Measurements from ENCODE around the gene ATR. TPM values are rescaled to one million over a fixed set of nuclear protein-coding genes. Genes with fewer than 3 reads are reported as not detected.

The ATR gene
- total RNA-seq = 15.2 to 27.2 TPM (median 16.7 TPM) in 3 replicates
- long read RNA-seq, full-length matches to known transcripts = 1 of 2 reads
- long read RNA-seq, partial matches to known transcripts = 1 of 2 reads
- long read RNA-seq, other reads (novel, unspliced or antisense) = 0 of 2 reads

DNA sequence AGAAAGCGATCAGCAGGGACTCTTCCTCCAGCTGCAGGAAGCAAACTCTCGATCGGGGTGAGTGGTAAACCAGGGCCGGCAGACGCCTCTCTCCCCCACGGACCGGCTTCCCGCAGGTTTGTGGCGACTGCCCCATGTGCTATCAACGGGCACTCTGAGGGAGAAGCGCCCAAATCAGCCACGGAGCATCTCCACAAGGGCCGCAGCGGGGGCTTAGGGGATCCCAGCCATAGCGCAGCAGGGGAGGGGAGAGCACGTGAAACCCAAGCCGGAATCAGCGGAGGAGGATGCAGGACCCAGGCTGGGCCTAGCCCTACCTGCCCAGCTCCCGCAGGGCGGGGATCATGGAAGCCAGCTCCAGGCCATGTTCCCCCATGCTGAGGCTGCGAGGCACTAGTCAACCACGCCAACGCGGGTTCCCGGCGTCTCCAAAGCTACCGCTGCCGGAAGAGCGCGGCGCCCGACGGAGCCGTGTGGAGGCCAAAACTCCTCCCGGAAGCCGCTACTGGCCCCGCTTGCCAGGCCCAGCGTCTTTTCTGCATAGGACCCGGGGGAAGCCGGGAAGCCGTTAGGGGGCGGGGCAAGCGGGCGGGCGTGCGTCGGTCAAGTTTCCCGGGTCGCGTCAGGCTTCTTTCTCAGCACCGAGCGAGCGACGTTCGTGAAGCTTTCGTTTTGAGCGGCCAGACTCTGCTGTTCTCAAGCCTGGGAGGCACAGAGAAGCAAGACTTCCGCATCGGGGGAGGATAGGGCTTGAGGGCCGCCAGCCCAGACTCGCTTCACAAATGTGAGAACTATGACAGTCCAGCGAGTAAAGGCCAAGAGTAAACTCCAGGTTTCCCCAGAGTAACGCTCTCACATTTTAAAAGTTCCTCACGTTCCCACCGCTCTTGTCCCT, at the start of gene ATR:
TSS of gene ATR (minus strand) at position 405 of the 895 bp plus-strand sequence. CDS start at position 376, 29 bp downstream.
- no peaks in the 10 kb centered on the region for H3K36me3 Mint-ChIP-seq (ENCODE audit: low read depth)
- peak within 1 kb of the TSS; percentile 94 for H3K4me3 Mint-ChIP-seq (ENCODE audit: unreplicated experiment)
- TF ChIP-seq, protein P1, sequence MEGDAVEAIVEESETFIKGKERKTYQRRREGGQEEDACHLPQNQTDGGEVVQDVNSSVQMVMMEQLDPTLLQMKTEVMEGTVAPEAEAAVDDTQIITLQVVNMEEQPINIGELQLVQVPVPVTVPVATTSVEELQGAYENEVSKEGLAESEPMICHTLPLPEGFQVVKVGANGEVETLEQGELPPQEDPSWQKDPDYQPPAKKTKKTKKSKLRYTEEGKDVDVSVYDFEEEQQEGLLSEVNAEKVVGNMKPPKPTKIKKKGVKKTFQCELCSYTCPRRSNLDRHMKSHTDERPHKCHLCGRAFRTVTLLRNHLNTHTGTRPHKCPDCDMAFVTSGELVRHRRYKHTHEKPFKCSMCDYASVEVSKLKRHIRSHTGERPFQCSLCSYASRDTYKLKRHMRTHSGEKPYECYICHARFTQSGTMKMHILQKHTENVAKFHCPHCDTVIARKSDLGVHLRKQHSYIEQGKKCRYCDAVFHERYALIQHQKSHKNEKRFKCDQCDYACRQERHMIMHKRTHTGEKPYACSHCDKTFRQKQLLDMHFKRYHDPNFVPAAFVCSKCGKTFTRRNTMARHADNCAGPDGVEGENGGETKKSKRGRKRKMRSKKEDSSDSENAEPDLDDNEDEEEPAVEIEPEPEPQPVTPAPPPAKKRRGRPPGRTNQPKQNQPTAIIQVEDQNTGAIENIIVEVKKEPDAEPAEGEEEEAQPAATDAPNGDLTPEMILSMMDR (IDR thresholded peaks at IDR 0.05) = peak; percentile 20

DNA sequence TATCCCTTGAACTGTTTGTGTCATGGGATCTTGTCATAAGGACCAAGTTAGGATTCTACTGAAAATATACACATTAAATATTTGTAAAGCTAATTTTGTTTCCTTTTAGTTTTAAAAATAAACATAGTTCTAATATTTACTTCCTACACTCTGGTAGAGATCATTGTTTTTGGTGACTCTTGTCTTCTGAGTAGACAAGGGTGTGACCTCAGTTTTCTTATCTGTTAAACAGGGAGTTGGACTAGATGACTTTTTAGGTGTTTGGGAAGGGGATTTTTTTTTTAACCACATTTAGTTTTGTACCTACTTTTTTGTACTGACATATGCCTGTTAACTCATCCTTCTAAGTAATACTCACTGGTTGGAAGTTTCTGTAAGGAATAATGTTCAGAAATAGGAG, 48.4 kb upstream of the ATR start:
- no peaks in the 10 kb centered on the region for H3K9me3 Mint-ChIP-seq (ENCODE audit: low read depth)
- TF ChIP-seq, protein P1 (IDR thresholded peaks at IDR 0.05) = no peak
- DNase-seq (ENCODE audit: low spot score) = no peak
- H3K4me1 Mint-ChIP-seq (ENCODE audit: low read depth) = no peaks in the 10 kb centered on the region
- no peak overlapping the region for H3K4me3 Mint-ChIP-seq (ENCODE audit: unreplicated experiment)
- no peaks in the 10 kb centered on the region for H3K36me3 Mint-ChIP-seq (ENCODE audit: low read depth)
- H3K27me3 Mint-ChIP-seq (ENCODE audit: low read depth) = no peaks in the 10 kb centered on the region
- no peak overlapping the region for H3K27ac Mint-ChIP-seq (ENCODE audit: unreplicated experiment)

More for the DNA sequence above, at the start of gene ATR:
- DNase-seq (ENCODE audit: low spot score) = peak; percentile 97
- peaks cover 4% of the 10 kb centered on the region for H3K27me3 Mint-ChIP-seq (ENCODE audit: low read depth)
- no peaks in the 10 kb centered on the region for H3K9me3 Mint-ChIP-seq (ENCODE audit: low read depth)
- peaks cover 35% of the 10 kb centered on the region for H3K4me1 Mint-ChIP-seq (ENCODE audit: low read depth)
- H3K27ac Mint-ChIP-seq (ENCODE audit: unreplicated experiment) = peak within 1 kb of the TSS; percentile 98

DNA sequence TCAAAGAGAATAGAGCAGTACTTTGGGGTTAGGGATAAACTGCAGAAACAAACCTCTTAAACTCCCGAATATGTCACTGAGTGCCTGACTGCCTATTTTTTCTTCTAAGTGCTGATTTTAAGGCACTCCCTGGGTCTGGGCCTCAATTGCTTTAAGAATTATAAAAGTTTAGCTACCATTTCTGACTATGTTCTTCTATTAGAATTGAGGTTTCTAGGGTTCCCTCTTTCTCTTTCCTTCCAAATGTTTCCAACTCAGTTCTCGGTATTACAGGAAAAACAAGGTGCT, 46.6 kb upstream of the ATR start:
- Mint-ChIP-seq H3K27ac (ENCODE audit: unreplicated experiment) (no peak overlapping the region), H3K27me3 (ENCODE audit: low read depth) (no peaks in the 10 kb centered on the region)

DNA sequence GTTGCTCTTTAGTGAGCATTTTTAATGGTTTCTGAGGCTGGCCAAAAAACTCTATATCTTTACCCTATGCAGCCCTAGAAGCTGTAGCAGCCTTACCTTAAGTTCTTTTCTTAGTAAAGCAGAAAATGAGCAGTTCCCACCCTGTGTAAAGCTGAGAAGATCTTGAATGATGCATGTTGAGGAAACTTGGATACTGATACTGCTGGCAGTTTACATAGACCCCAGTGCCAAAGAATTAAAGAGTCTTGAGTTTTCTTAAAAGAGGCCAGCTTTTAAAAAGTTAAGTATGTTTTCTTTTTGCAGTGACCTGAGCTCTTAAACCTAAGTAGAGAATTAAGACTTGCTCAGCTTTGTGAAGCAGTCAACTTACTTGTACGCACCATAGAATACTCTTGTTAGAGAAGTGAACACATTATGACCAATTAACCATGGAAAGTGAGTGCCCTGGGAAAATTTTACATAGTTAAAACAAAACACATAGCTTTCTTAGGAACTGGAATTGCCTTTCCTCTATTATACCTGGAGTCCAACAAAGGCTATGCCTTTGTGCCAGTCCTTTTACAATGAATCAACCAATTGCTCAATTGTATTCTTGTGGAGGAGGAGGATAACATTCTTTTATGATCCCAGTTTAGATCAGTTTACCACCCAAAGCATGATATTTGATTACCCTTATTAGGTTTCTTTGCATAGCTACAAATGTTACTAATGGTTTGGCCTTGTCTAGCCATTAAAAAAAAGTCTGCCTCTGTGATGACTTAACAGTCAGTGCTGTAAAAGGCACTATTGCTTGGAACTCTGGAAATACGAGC, 46.0 kb upstream of the ATR start:
- Mint-ChIP-seq H3K4me1 (ENCODE audit: low read depth) (no peaks in the 10 kb centered on the region), H3K27me3 (ENCODE audit: low read depth) (no peaks in the 10 kb centered on the region), H3K9me3 (ENCODE audit: low read depth) (no peaks in the 10 kb centered on the region), H3K36me3 (ENCODE audit: low read depth) (no peaks in the 10 kb centered on the region), H3K4me3 (ENCODE audit: unreplicated experiment) (no peak overlapping the region), H3K27ac (ENCODE audit: unreplicated experiment) (no peak overlapping the region)
- TF ChIP-seq, protein P1 (IDR thresholded peaks at IDR 0.05) = no peak
- DNase-seq (ENCODE audit: low spot score) = no peak

More for the DNA sequence above, 46.6 kb upstream of the ATR start:
- H3K36me3 Mint-ChIP-seq (ENCODE audit: low read depth) = no peaks in the 10 kb centered on the region
- H3K9me3 Mint-ChIP-seq (ENCODE audit: low read depth) = no peaks in the 10 kb centered on the region
- TF ChIP-seq, protein P1 (IDR thresholded peaks at IDR 0.05) = no peak
- H3K4me1 Mint-ChIP-seq (ENCODE audit: low read depth) = no peaks in the 10 kb centered on the region
- DNase-seq (ENCODE audit: low spot score) = no peak
- H3K4me3 Mint-ChIP-seq (ENCODE audit: unreplicated experiment) = no peak overlapping the region

DNA sequence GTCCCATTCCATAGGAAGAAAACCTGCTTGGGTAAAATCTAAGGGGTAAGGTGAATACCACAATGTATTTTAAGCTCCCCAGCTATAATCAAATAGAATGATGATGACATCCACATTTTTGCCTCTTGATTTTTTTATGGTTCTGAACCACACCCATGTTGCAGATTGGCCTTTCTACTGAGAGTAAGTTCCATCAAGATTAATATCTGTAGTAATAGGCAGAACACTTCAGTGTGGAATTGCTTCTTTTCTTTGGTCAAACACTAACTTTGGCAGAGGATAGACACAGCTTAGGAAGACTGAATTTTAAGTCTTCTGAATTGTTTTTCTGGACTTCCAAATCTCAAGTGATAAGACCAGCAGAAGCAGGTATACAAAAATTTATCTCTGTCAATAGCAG, 44.7 kb upstream of the ATR start:
- DNase-seq (ENCODE audit: low spot score) = no peak
- TF ChIP-seq, protein P1 (IDR thresholded peaks at IDR 0.05) = no peak
- Mint-ChIP-seq H3K4me1 (ENCODE audit: low read depth) (peaks cover 8% of the 10 kb centered on the region), H3K9me3 (ENCODE audit: low read depth) (no peaks in the 10 kb centered on the region), H3K36me3 (ENCODE audit: low read depth) (no peaks in the 10 kb centered on the region), H3K4me3 (ENCODE audit: unreplicated experiment) (no peak overlapping the region), H3K27me3 (ENCODE audit: low read depth) (no peaks in the 10 kb centered on the region), H3K27ac (ENCODE audit: unreplicated experiment) (no peak overlapping the region)
